ENCODE measurements around the gene SDK2.
"Not testable (repeated sequence)": the region's sequence is repeated elsewhere in the genome, so short reads cannot be mapped to it uniquely, and the experiment has no call there.

SDK2 gene

DNA sequence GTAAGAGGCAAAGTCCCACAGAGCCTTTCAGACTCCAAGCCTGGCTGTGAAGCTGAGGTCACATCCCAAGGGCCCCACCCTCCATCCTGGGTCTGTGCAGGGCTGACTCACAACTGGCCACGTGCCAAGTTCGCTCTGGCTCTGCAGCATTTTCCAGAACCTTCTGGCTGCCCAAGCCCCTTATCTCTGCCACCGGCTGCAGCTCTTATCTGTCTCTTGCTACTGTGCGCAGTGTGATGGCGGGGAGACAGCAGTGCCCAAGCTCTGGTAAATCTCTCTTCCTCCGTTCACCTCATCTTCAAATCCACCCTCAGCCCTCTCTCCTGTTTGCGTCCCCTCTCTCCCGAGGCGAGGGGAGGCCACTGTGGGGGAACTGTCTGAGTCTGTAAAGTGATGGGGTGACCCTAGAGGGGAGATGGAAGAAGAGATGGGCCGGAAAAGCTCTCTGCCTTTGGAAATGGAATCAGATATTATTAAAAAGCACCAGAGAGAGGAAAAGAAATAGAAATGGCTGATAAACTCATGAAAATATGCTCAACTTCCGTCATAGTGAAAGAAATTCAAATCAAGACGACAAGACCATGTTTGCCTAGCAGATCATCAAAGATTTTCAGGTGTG, 169.8 kb downstream of the SDK2 start:
- DNase-seq: no peak

DNA sequence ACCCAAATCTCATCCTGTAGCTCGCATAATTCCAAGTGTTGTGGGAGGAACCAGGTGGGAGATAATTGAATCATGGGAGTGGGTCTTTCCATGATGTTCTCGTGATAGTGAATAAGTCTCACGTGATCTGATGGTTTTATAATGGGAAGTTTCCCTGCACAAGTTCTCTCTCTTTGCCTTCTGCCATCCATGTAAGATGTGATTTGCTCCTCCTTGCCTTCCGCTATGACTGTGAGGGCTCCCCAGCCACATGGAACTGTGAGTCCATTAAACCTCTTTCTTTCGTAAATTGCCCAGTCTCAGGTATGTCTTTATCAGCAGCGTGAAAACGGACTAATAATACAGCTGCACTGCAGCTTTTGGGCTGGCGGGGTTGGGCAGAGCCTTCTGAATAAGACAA, 171.5 kb downstream of the SDK2 start:
- DNase-seq: not testable (repeated sequence)

DNA sequence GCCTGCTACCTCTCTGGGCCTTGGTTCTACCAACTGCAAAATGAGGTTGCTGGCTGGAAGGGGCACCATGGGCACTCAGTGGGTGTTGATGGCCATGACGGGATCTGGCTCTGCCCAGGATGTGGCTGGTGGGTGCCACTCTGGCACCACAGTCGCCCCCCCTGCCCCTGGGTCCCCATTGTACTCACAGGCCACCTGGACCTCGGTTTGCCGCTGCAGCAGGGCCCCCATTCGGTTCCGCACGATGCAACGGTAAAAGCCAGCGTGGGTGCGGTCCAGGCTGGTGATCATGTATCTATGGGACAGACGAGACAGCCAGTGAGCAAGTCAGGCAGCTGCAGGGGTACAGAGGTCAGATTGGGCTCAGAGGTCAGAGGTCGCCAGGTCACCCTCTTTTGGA, 172.3 kb downstream of the SDK2 start:
- no peak for DNase-seq

DNA sequence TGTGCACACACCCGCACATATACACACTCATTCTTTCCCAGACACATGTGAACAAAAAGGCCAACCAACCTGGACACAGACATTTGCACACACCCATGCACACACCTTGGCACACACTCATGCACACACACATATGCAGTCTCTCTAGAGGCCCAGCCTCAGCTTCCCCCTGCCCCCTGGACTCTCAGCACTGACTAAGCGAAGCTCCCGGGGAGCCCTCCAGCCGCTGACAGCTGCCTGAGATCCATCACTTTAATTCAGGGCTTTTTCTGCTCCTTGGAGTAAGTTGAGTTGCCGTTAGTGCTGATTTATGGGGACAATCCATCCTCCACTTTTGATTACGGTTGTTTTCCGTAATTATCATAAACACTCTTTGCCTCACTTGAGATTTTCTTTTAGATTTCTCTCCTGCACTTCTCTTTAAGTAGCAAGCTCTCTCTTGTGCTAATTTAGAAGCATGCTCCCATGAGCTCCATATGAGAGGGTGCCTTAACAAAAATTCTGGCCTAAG, 173.9 kb downstream of the SDK2 start:
- no peak for DNase-seq

DNA sequence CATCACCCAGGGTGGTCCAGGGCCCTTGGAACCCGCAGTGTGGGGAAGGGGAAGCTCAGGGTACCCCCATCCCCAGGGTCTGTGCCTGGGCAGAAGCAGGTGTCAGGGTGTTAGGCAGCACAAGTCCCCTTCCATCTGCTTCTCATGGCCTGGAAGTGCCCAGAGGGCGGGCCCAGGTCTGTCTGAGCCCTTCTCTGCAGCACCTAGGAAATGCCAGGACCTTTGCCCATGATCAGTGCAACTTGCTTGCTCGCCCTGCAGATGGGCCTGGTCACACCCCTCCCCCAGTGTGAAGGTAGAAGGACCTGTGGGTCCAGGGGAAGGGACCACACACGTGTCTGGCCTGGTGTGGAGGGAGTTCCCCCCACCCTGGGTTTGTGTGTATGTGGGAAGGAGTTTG, 174.9 kb downstream of the SDK2 start:
- DNase-seq: no peak

DNA sequence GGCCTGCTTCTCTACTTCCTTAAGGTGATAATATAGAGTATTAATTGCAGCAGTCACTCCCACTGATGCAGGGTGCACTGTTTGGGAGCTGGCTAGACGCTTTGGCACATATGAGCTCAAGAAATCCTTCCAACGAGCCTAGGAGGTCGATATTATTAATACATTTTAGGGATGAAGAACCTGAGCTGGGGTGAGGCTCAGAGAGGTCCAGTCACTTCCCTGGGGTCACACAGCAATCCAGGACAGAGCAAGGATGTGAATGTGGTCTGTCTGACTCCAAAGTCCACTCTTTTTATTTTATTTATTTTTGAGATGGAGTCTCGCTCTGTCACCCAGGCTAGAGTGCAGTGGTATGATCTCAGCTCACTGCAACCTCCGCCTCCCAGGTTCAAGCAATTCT, 176.0 kb downstream of the SDK2 start:
- DNase-seq: no peak

GRCh38 chr17:73467651-73468050, 176.6 kb downstream of the SDK2 start:
- DNase-seq: no peak

DNA sequence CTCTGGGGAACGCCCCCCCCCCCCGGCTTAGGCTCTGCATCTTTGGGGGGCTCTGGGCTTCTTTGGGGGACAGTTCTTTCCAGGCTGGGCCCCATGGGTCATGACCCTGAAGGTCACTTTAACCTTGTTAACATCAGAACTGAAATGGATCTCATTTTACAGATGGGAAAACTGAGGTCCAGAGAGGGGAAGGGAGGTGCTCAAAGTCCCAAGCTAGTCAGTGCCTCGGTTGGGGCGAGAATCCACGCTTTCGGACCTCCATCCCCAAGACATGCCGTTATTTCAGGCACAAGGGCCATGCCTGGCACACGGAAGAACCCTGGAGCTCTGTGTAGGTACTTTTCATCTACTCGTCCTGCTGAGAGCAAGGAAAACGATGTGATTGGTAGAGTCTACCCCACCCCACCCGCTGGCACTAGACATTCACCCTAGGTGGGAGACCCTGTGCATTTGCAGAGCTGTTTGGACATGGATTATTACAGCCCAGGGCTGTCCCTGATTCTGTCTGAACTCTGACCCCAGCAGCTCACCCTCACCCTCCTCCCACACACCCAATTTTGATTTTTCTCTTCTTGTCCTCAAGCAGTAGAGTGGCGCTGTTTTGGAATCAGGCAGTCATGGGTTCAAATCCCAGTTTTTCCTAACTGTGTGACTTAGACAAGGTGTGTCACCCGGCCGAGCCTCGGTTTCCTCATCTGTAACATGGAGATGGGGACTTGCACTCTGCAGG, 177.4 kb downstream of the SDK2 start:
- DNase-seq: no peak

DNA sequence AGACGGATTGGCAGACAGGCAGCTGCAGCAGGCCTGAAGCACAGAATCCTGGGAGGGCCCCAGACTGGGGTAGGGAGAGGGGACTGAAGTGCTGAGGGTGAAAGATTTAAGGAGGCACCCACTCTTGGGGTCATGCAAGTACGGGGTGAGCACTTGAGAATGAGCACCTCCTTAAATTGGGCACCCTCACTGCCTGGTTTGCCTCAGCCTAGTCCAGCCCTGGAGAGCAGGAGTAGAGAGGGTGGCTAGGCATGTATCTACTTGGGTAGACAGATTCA, 178.4 kb downstream of the SDK2 start:
- no peak for DNase-seq

DNA sequence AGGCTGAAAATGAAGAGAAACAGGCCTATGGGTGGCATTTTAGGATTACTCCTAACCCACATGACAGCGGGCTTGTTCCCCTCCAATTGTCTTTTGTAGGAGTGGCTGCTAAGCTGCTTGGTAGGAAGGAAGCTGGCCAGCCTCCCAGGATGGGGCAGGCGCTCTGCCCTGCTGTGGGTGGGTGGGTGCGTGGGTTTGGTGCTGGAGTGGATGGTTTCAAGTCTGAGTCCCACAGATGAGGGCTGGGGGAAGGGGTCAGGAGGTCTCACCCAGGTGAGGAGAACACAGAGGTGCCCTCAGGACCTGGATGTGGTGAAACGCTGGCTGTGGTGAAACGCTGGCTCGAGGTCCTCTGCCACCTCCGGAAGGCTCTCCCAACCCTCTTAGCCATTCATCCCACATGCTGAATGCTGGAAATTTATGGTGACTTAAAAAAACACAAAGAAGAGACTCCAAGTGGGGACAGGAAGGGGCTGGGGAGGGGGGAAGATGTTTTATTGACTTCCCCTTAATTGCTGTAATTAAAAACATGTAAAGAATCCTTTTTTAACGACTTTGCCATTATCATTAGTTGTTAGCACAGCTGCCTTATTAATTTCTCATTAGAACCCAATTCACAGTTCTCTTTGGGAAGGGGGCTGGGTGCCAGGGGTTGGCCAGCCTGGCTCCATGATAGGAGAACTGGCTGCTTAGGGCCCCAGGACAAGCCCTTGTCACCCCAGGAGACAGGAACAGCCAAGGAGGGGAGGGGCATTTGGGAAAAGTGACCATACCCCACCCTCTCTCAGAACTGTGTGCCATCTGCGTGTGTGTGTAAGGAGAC, 178.9 kb downstream of the SDK2 start:
- no peak for DNase-seq

- no peak for DNase-seq
Measured at GRCh38 chr17:73464447-73464846, 179.8 kb downstream of the SDK2 start.

DNA sequence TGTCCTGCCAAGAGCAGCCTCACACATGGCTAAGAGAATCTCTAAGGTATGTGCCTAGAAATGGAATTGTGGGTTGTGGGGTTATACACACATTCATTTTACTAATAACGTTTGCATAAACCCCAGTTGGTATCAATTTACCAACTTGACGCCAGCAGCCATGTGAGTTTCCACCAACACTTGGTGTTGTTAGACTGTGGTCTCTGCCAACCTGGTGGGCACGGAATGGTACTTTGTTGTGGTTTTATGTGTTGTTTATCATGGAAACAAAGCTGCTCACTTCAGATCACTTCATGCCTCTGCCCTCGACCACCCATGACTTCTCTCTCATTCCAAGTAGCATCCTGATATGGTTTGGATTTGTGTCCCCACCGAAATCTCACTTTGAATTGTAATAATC, 180.4 kb downstream of the SDK2 start:
- DNase-seq: no peak

GRCh38 chr17:73462823-73463222, 181.4 kb downstream of the SDK2 start:
- DNase-seq: no peak

DNA sequence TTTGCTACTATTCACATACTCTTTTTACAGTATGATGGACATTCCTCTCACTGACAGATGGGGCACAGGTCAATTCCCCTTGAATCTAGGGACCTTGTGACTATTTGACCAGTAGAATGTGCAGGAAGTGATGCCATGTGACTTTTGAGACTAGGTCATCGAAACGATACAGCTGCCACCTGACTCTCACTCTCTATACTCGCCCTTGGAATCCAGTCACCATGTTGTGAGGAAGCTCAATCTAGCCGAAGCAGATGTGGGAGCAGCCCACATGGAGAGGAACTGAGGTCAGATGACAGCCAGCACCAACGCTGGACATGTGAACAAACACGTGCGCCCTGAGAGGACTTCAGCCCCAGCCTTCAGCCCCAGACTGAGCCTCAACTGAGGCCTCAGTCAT, 184.3 kb downstream of the SDK2 start:
- no peak for DNase-seq

GRCh38 chr17:73455767-73456166, 188.5 kb downstream of the SDK2 start:
- no peak for DNase-seq

GRCh38 chr17:73455050-73455687, 189.1 kb downstream of the SDK2 start:
- no peak for DNase-seq

DNA sequence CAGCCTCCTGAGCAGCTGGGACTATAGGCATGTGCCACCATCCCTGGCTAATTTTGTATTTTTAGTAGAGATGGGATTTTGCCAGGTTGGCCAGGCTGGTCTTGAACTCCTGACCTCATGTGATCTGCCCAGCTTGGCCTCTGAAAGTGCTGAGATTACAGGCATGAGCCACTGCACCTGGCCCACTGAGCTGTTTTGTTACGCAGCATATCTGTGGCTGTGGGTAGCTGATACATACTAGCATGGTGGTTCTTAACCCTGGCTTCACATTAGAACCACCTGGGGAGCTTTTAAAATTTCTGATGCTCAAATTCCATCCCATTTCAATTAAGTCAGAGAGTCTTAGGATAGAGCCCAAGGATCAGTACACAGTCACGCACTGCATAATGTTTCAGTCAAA, 190.8 kb downstream of the SDK2 start:
- not testable (repeated sequence) for DNase-seq

DNA sequence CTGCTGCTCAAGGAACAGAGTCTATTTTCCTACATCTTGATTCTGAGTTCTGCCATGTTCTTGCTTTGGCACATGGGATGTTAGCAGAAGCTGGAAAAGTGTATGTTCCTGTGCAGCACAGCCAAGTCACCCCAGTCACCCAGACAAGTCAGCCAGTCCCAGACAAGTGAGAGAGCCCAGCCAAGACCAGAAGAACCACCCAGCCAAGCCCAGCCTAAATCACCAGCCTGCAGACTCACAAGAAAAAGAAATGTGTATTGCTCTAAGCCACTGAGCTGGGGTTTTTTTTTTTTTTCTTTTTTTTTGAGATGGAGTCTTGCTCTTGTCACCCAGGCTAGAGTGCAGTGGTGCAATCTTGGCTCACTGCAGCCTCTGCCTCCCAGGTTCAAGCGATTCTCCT, 191.2 kb downstream of the SDK2 start:
- DNase-seq: no peak

GRCh38 chr17:73452009-73452408, 192.2 kb downstream of the SDK2 start:
- DNase-seq: no peak

DNA sequence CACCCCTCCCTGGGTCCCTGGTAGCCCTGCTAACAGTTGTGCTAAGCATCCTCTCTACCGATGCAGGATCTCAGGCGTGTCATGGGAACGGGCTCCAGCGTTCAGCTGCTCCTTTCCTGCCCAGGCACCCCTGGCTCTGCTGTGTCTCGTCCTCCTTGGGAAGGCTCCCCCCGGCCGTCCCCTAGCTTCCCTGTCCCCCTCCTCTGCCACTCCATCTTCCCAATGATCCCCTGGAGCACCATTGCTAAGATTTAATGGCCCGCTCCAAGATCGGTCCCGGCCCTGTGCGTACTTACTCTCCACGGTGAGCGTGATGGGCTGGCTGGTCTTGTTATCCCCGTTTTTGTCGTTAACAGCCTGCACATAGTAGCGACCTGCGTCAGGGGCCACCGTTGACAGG, 196.9 kb downstream of the SDK2 start:
- DNase-seq: no peak

GRCh38 chr17:73446617-73447016, 197.6 kb downstream of the SDK2 start:
- no peak for DNase-seq

DNA sequence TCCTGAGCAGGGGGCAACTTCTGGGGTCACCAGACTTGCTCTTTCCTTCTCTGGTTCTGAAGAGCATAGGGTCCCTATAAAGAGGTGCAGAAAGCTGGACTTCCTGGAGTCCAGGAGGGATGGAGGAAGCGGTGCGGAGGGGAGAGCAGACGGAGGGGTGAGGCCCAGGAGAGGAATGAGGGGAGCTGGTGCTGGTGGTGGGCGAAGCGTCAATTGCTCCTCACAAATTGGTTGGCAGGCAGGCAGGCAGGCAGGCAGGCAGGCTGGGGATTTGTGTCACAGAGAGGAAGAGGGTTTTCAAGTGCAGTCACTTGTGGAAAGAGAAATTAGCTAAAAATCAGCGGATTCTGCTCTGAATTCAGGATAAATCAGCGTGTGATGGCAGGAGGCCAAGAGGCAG, 198.8 kb downstream of the SDK2 start:
- no peak for DNase-seq

DNA sequence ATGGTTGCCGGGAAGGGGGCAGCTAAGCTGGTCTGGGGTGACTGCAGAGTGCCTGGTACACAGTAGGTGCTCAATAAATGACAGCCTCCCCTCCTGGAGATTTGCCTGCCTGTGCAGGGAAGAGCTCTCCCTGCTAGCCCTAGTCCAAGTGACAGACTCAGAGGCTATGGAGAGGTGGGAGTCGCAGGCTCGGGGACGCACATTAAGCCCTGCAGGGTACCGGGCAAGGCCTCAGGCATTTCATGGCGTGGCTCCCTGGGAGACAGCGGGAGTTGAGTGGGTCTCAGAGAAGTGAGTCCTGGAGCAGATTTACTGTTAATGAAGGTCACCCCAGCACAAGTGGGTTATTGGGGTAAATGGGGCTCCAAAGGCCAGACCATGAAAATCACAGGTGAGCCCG, 200.2 kb downstream of the SDK2 start:
- DNase-seq: no peak

DNA sequence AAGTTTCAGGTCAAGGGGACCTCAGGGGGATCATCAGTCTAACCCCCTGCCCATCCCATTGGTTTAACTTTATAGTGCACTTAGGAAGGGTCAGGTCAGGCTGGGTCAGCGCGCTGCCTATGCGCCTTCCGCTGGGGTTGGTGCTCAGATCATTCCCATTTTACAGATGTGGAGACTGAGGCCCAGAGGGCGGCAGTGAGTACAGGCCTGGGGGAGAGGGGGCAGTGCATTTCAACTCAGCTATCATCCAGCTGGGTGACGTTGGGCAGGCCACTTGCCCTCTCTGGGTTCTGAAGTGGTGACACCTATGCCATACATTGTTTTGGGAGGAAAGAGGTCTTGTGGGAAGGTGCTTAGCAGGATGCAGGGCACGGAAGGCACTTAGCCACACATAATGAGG, 204.6 kb downstream of the SDK2 start:
- DNase-seq: no peak

Data from activated CD4-positive, alpha-beta T cell treated with anti-CD3 and anti-CD28 coated beads, Interleukin-2, Interleukin-6, amounts not matched to agents 100 ng/mL and 50 ng/mL, durations not matched to agents 16 hours and 8 hours (primary cell).